ENCODE results near the gene PCDHB13. TPM values are rescaled to one million over a fixed set of nuclear protein-coding genes. Genes with fewer than 3 reads are reported as not detected.
"Not testable (repeated sequence)": the region's sequence is repeated elsewhere in the genome, so short reads cannot be mapped to it uniquely, and the experiment has no call there.

PCDHB13 gene
- total and polyA plus RNA-seq, 4 experiments from 2014 or later: 0.09 to 0.11 TPM; not detected in 2

GRCh38 chr5:141225421-141225820, 11.7 kb downstream of the PCDHB13 start:
- peaks cover 12% of the 10 kb centered on the region for H3K27me3 ChIP-seq (ENCODE audit: insufficient read depth, low read length)
- DNase-seq; H3K4me3 ChIP-seq (ENCODE audit: low read length in 2 of 2); H3K36me3 Mint-ChIP-seq; CTCF ChIA-PET (ENCODE audit: partially characterized antibody); H3K36me3 ChIP-seq (ENCODE audit: insufficient read depth, low read length); H3K9me3 ChIP-seq (ENCODE audit: control insufficient read depth in 1 of 2, low read length in 2 of 2); H3K4me1 Mint-ChIP-seq; H3K4me1 ChIP-seq (ENCODE audit: insufficient read depth, low read length); intact Hi-C loops (cut with micrococcal nuclease); H3K4me3 Mint-ChIP-seq; POLR2A ChIA-PET (ENCODE audit: partially characterized antibody); H3K27ac ChIP-seq (ENCODE audit: low read depth, low read length); H3K27ac Mint-ChIP-seq: not testable (repeated sequence)
- H3K9me3 Mint-ChIP-seq: peaks cover 2 to 48% (median 31%) of the 10 kb centered on the region in 8 donors
- H3K27me3 Mint-ChIP-seq: peaks cover 27 to 32% of the 10 kb centered on the region in 2 donors

GRCh38 chr5:141234109-141234667, 20.5 kb downstream of the PCDHB13 start:
- no peak overlapping the region for H3K27ac ChIP-seq (ENCODE audit: low read depth, low read length)
- H3K9me3 ChIP-seq (ENCODE audit: control insufficient read depth in 1 of 2, low read length in 2 of 2): no peaks in the 10 kb centered on the region
- no peak overlapping the region for H3K4me3 ChIP-seq (ENCODE audit: low read length in 2 of 2)
- no peak overlapping the region for H3K27ac Mint-ChIP-seq
- ChIA-PET CTCF (ENCODE audit: partially characterized antibody) (interaction anchor here (0.8 kb wide), 1 partner anchor 324 kb away, joined by 3 read pairs; no protein-coding TSS in a partner anchor), POLR2A (ENCODE audit: partially characterized antibody) (no interaction called here)
- no peaks in the 10 kb centered on the region for H3K36me3 Mint-ChIP-seq
- H3K9me3 Mint-ChIP-seq: peaks cover 7 to 69% (median 63%) of the 10 kb centered on the region in 8 donors
- H3K4me3 Mint-ChIP-seq: peak overlapping the region in 2 of 8 donors; percentile 9 to 13
- DNase-seq: no peak
- no peaks in the 10 kb centered on the region for H3K4me1 ChIP-seq (ENCODE audit: insufficient read depth, low read length)
- H3K27me3 ChIP-seq (ENCODE audit: insufficient read depth, low read length): peaks cover 6% of the 10 kb centered on the region
- peaks cover 18 to 32% of the 10 kb centered on the region in 2 donors for H3K27me3 Mint-ChIP-seq
- H3K36me3 ChIP-seq (ENCODE audit: insufficient read depth, low read length): no peaks in the 10 kb centered on the region
- no peaks in the 10 kb centered on the region for H3K4me1 Mint-ChIP-seq
- intact Hi-C loops (cut with micrococcal nuclease): no loop called here

GRCh38 chr5:141235922-141236321, 22.2 kb downstream of the PCDHB13 start:
- CTCF ChIA-PET (ENCODE audit: partially characterized antibody); H3K27ac Mint-ChIP-seq; H3K27me3 ChIP-seq (ENCODE audit: insufficient read depth, low read length); H3K4me1 Mint-ChIP-seq; DNase-seq; H3K9me3 ChIP-seq (ENCODE audit: control insufficient read depth in 1 of 2, low read length in 2 of 2); H3K4me3 ChIP-seq (ENCODE audit: low read length in 2 of 2); H3K27ac ChIP-seq (ENCODE audit: low read depth, low read length); H3K36me3 ChIP-seq (ENCODE audit: insufficient read depth, low read length); H3K4me3 Mint-ChIP-seq; H3K36me3 Mint-ChIP-seq; intact Hi-C loops (cut with micrococcal nuclease); H3K4me1 ChIP-seq (ENCODE audit: insufficient read depth, low read length); POLR2A ChIA-PET (ENCODE audit: partially characterized antibody): not testable (repeated sequence)
- Mint-ChIP-seq H3K27me3 (peaks cover 23 to 41% of the 10 kb centered on the region in 2 donors), H3K9me3 (peaks cover 7 to 86% (median 74%) of the 10 kb centered on the region in 8 donors)

- H3K27ac ChIP-seq (ENCODE audit: low read depth, low read length): no peak overlapping the region
- ChIA-PET POLR2A (ENCODE audit: partially characterized antibody) (no interaction called here), CTCF (ENCODE audit: partially characterized antibody) (no interaction called here)
- Mint-ChIP-seq H3K4me3 (no peak overlapping the region), H3K27me3 (peaks cover 25 to 44% of the 10 kb centered on the region in 2 donors), H3K27ac (peak overlapping the region in 1 of 7 donors; percentile 64), H3K4me1 (no peaks in the 10 kb centered on the region), H3K9me3 (peaks cover 7 to 82% (median 69%) of the 10 kb centered on the region in 8 donors), H3K36me3 (peaks cover 3 to 4% of the 10 kb centered on the region in 2 donors)
- H3K4me3 ChIP-seq (ENCODE audit: low read length in 2 of 2): no peak overlapping the region
- H3K27me3 ChIP-seq (ENCODE audit: insufficient read depth, low read length): peaks cover 6% of the 10 kb centered on the region
- H3K4me1 ChIP-seq (ENCODE audit: insufficient read depth, low read length): no peaks in the 10 kb centered on the region
- intact Hi-C loops (cut with micrococcal nuclease): no loop called here
- peaks cover 0 to 6% of the 10 kb centered on the region in 2 donors for H3K9me3 ChIP-seq (ENCODE audit: control insufficient read depth in 1 of 2, low read length in 2 of 2)
- H3K36me3 ChIP-seq (ENCODE audit: insufficient read depth, low read length): no peaks in the 10 kb centered on the region
- no peak for DNase-seq
Observed at GRCh38 chr5:141236516-141237313, 23.0 kb downstream of the PCDHB13 start.

GRCh38 chr5:141241496-141241895, 27.8 kb downstream of the PCDHB13 start:
- Histone ChIP-seq H3K4me3 (ENCODE audit: low read length in 2 of 2) (no peak overlapping the region), H3K4me1 (ENCODE audit: insufficient read depth, low read length) (no peaks in the 10 kb centered on the region), H3K27me3 (ENCODE audit: insufficient read depth, low read length) (peaks cover 6% of the 10 kb centered on the region), H3K9me3 (ENCODE audit: control insufficient read depth in 1 of 2, low read length in 2 of 2) (peaks cover 0 to 19% of the 10 kb centered on the region in 2 donors), H3K36me3 (ENCODE audit: insufficient read depth, low read length) (no peaks in the 10 kb centered on the region), H3K27ac (ENCODE audit: low read depth, low read length) (no peak overlapping the region)
- peaks cover 27 to 29% of the 10 kb centered on the region in 2 donors for H3K27me3 Mint-ChIP-seq
- intact Hi-C loops (cut with micrococcal nuclease): no loop called here
- H3K4me1 Mint-ChIP-seq: peaks cover 0 to 4% (median 3%) of the 10 kb centered on the region in 4 donors
- ChIA-PET CTCF (ENCODE audit: partially characterized antibody) (no interaction called here), POLR2A (ENCODE audit: partially characterized antibody) (no interaction called here)
- no peak overlapping the region for H3K27ac Mint-ChIP-seq
- H3K4me3 Mint-ChIP-seq: no peak overlapping the region
- peaks cover 13 to 15% of the 10 kb centered on the region in 2 donors for H3K36me3 Mint-ChIP-seq
- peaks cover 6 to 89% (median 81%) of the 10 kb centered on the region in 8 donors for H3K9me3 Mint-ChIP-seq
- no peak for DNase-seq

- Mint-ChIP-seq H3K9me3 (peaks cover 10 to 90% (median 83%) of the 10 kb centered on the region in 8 donors), H3K36me3 (peaks cover 17 to 22% of the 10 kb centered on the region in 2 donors), H3K27me3 (peaks cover 13 to 17% of the 10 kb centered on the region in 2 donors), H3K4me3 (peak within 1 kb of the TSS in 7 of 8 donors; percentile 18 to 75 (median 64)), H3K27ac (no peak within 1 kb of the TSS), H3K4me1 (peaks cover 0 to 4% (median 3%) of the 10 kb centered on the region in 4 donors)
- H3K27me3 ChIP-seq (ENCODE audit: insufficient read depth, low read length): no peaks in the 10 kb centered on the region
- no peaks in the 10 kb centered on the region for H3K36me3 ChIP-seq (ENCODE audit: insufficient read depth, low read length)
- H3K4me3 ChIP-seq (ENCODE audit: low read length in 2 of 2): no peak within 1 kb of the TSS
- ChIA-PET CTCF (ENCODE audit: partially characterized antibody) (interaction anchor here (0.8 to 1.6 kb wide), 4 partner anchors 267 to 319 kb away, joined by 3 to 6 read pairs (median 4); no protein-coding TSS in a partner anchor), POLR2A (ENCODE audit: partially characterized antibody) (no interaction called here)
- no peak within 1 kb of the TSS for H3K27ac ChIP-seq (ENCODE audit: low read depth, low read length)
- DNase-seq: peak in 3 of 5 donors; percentile 5 to 18 (median 17)
- intact Hi-C loops (cut with micrococcal nuclease): loop anchor here (1.0 kb wide), 1 partner anchor 319 kb away; no protein-coding TSS in a partner anchor
- no peaks in the 10 kb centered on the region for H3K4me1 ChIP-seq (ENCODE audit: insufficient read depth, low read length)
- peaks cover 2 to 23% of the 10 kb centered on the region in 2 donors for H3K9me3 ChIP-seq (ENCODE audit: control insufficient read depth in 1 of 2, low read length in 2 of 2)
Observed at GRCh38 chr5:141245250-141245717, 31.6 kb downstream of the PCDHB13 start, which contains the start of gene PCDHB15. PCDHB15 (plus strand) TSS chr5:141245395; CDS start chr5:141245579, 184 bp downstream.

- H3K27me3 ChIP-seq (ENCODE audit: insufficient read depth, low read length); POLR2A ChIA-PET (ENCODE audit: partially characterized antibody); H3K4me3 ChIP-seq (ENCODE audit: low read length in 2 of 2); CTCF ChIA-PET (ENCODE audit: partially characterized antibody); H3K36me3 ChIP-seq (ENCODE audit: insufficient read depth, low read length); H3K4me1 Mint-ChIP-seq; H3K4me3 Mint-ChIP-seq; H3K27ac ChIP-seq (ENCODE audit: low read depth, low read length); intact Hi-C loops (cut with micrococcal nuclease); H3K27ac Mint-ChIP-seq; H3K4me1 ChIP-seq (ENCODE audit: insufficient read depth, low read length); DNase-seq: not testable (repeated sequence)
- peaks cover 10 to 94% (median 85%) of the 10 kb centered on the region in 8 donors for H3K9me3 Mint-ChIP-seq
- H3K27me3 Mint-ChIP-seq: peaks cover 6 to 13% of the 10 kb centered on the region in 2 donors
- peaks cover 2 to 29% of the 10 kb centered on the region in 2 donors for H3K9me3 ChIP-seq (ENCODE audit: control insufficient read depth in 1 of 2, low read length in 2 of 2)
- peaks cover 15 to 20% of the 10 kb centered on the region in 2 donors for H3K36me3 Mint-ChIP-seq
Observed at GRCh38 chr5:141246971-141247370, 33.3 kb downstream of the PCDHB13 start.

All from CD4-positive, alpha-beta memory T cell (primary cell).